ENCODE data around the gene ATP11A. TPM values are rescaled to one million over a fixed set of nuclear protein-coding genes. Genes with fewer than 3 reads are reported as not detected.

The ATP11A gene
- total and polyA plus RNA-seq, 9 of the 15 experiments (the other 6 are each of a cell fraction or from before 2014, with no cell fraction given) = 0.38 to 34.2 (median 4.2) TPM

DNA sequence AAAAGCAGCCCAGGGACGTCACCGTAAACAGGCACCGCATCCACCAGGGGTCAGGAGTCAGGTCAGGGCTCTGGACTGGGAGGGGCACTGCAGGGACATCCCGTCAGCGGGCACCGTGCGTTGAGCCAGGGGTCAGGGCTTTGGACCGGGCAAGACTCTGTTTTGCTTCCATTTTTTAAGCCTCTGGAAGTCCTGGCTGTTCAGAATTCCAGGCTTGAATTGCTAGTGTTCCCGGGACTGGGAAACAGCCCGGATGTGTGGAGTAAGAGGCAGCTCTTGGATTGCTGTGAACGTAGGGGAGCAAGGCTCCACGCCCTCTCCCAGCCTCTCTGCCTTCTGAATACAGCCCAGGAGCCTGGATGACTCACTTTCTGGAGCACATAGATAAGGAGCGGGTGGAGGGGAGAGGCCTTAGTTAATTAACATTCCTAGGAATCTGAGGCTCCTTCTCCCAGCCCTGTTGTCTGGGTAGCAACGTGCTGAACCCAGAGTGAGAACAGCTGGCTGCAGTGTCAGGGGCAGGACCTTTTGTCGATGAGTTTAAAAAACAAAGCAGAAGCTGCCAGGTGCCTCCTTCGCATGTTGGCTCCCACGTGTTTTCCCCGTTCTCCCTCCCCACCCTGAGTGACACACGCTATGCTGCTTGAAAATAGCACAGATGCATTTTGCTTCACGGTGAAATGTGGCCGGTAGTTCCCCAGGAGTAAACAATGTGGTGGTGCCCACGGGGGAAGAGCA is 21.9 kb downstream of the ATP11A start:
- Histone ChIP-seq H3K36me3 (ENCODE audit: control insufficient read depth, insufficient read depth, low read length) (no peaks in the 10 kb centered on the region; the same call in 2 of the 3 replicates), H3K9ac (ENCODE audit: insufficient read depth in 1 of 2, low read depth in 2 of 2, low read length in 2 of 2) (peak overlapping the region; percentile 41 to 64; a peak in 3 of 4 replicates), H3K4me3 (peak overlapping the region; percentile 27; the same call in 1 of the 2 replicates), H3K27me3 (ENCODE audit: control insufficient read depth in 2 of 2, insufficient read depth in 2 of 2, low read length in 2 of 2) (no peaks in the 10 kb centered on the region), H3K27ac (ENCODE audit: extremely low read depth, low read depth, low read length) (peak overlapping the region; percentile 77), H3K9me1 (ENCODE audit: control insufficient read depth, insufficient read depth, low read length) (peaks cover 11% of the 10 kb centered on the region), H4K20me1 (replicated peaks; ENCODE audit: control insufficient read depth, insufficient read depth, low read length) (peaks cover 14% of the 10 kb centered on the region), H3K9me3 (replicated peaks; ENCODE audit: control insufficient read depth, insufficient read depth, low read depth, low read length) (no peaks in the 10 kb centered on the region), H3K4me1 (replicated peaks in 1 of 2; ENCODE audit: control insufficient read depth in 2 of 2, insufficient read depth in 2 of 2, low read length in 2 of 2) (peaks cover 44 to 58% of the 10 kb centered on the region in 2 experiments), H3K79me2 (ENCODE audit: control insufficient read depth, insufficient read depth, low read length) (peaks cover 67% of the 10 kb centered on the region), H2AFZ (ENCODE audit: low read depth, low read length) (0 out of 2 replicates have a peak overlapping the region, but pooled peaks have one; percentile 62), H3K4me2 (ENCODE audit: insufficient read depth, low read length) (peak overlapping the region; percentile 77)
- FAIRE-seq (peak; percentile 98), ATAC-seq (peak; percentile 95), DNase-seq (ENCODE audit: extremely low read depth in 1 of 4, low spot score in 3 of 4) (peak; percentile 88 to 94 (median 92))
- in situ Hi-C loops (cut with MboI) = no loop called here
- ChIA-PET CTCF (ENCODE audit: low intra/inter-chr PET ratio) (no interaction called here), POLR2A (interaction anchor here (0.7 to 1.3 kb wide), 3 partner anchors 10 to 29 kb away, joined by 3 to 4 read pairs (median 3); no protein-coding TSS in a partner anchor)
- WGBS (ENCODE audit: insufficient coverage, low coverage, missing lambda C conversion rate) = under 1% methylated on average over 14 of the region's 22 CpGs
- BruUV-seq (replicated peaks) = no TSS peak
- intact Hi-C loops (cut with micrococcal nuclease) = no loop called here
- TF ChIP-seq ZNF584 (CRISPR knock-in tag; IDR thresholded peaks at IDR 0.05; ENCODE audit: low read depth) = peak; percentile 49; the same call in 1 of the 2 replicates
- TF ChIP-seq KDM5B (IDR thresholded peaks at IDR 0.05; ENCODE audit: insufficient replicate concordance, low read depth, low read length) = no peak
- TF ChIP-seq TEAD2 (tag; IDR thresholded peaks at IDR 0.05) = peak; percentile 83
- TF ChIP-seq ARHGAP35 (IDR thresholded peaks at IDR 0.05; ENCODE audit: partially characterized antibody) = no peak
- TF ChIP-seq RBBP5 (IDR thresholded peaks at IDR 0.05; ENCODE audit: borderline replicate concordance, insufficient read depth, low read length, poor library complexity, severe bottlenecking) = peak; percentile 47
- TF ChIP-seq MYBL2 (IDR thresholded peaks at IDR 0.05; ENCODE audit: low read depth) = no peak
- TF ChIP-seq MYBL2 (CRISPR knock-in tag; IDR thresholded peaks at IDR 0.05; ENCODE audit: borderline replicate concordance) = no peak
- TF ChIP-seq NFXL1 (CRISPR knock-in tag; IDR thresholded peaks at IDR 0.05) = no peak
- no peak for TF ChIP-seq EZH2 (IDR thresholded peaks at IDR 0.05; ENCODE audit: borderline replicate concordance, low read depth, low read length)
- TF ChIP-seq NCOR1 (IDR thresholded peaks at IDR 0.05) = peak; percentile 91
- TF ChIP-seq E2F1 (CRISPR knock-in tag; IDR thresholded peaks at IDR 0.05) = no peak
- TF ChIP-seq, protein P1, sequence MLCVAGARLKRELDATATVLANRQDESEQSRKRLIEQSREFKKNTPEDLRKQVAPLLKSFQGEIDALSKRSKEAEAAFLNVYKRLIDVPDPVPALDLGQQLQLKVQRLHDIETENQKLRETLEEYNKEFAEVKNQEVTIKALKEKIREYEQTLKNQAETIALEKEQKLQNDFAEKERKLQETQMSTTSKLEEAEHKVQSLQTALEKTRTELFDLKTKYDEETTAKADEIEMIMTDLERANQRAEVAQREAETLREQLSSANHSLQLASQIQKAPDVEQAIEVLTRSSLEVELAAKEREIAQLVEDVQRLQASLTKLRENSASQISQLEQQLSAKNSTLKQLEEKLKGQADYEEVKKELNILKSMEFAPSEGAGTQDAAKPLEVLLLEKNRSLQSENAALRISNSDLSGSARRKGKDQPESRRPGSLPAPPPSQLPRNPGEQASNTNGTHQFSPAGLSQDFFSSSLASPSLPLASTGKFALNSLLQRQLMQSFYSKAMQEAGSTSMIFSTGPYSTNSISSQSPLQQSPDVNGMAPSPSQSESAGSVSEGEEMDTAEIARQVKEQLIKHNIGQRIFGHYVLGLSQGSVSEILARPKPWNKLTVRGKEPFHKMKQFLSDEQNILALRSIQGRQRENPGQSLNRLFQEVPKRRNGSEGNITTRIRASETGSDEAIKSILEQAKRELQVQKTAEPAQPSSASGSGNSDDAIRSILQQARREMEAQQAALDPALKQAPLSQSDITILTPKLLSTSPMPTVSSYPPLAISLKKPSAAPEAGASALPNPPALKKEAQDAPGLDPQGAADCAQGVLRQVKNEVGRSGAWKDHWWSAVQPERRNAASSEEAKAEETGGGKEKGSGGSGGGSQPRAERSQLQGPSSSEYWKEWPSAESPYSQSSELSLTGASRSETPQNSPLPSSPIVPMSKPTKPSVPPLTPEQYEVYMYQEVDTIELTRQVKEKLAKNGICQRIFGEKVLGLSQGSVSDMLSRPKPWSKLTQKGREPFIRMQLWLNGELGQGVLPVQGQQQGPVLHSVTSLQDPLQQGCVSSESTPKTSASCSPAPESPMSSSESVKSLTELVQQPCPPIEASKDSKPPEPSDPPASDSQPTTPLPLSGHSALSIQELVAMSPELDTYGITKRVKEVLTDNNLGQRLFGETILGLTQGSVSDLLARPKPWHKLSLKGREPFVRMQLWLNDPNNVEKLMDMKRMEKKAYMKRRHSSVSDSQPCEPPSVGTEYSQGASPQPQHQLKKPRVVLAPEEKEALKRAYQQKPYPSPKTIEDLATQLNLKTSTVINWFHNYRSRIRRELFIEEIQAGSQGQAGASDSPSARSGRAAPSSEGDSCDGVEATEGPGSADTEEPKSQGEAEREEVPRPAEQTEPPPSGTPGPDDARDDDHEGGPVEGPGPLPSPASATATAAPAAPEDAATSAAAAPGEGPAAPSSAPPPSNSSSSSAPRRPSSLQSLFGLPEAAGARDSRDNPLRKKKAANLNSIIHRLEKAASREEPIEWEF (CRISPR knock-in tag; IDR thresholded peaks at IDR 0.05) = no peak
- TF ChIP-seq ZNF655 (CRISPR knock-in tag; IDR thresholded peaks at IDR 0.05) = no peak
